H1 (cell line): Measurements from ENCODE around the gene MCC. TPM values are rescaled to one million over a fixed set of nuclear protein-coding genes. Genes with fewer than 3 reads are reported as not detected.

Experiments
- BCL11A ChIP-seq, 2 experiments: IDR thresholded peaks; one replicate each; pipeline ENCODE4 v1.6.1; 2011; ENCODE audit warnings: low read depth in 2 of 2, low read length in 2 of 2, mild to moderate bottlenecking in 2 of 2
- CBX8 ChIP-seq: fragments of 300-800, 300-1000 bp; sonication (generic); IDR thresholded peaks from 2 replicates; pipeline ENCODE4 v1.7.1; 2016; ENCODE audit warnings: low read depth, low read length, borderline replicate concordance
- CHD7 ChIP-seq: fragments of 300-600 bp; sonication (generic); IDR thresholded peaks from 2 replicates; pipeline ENCODE4 v1.7.1; 2012; ENCODE audit warnings: low read length, moderate library complexity, mild to moderate bottlenecking, inconsistent platforms; ENCODE audit not compliant: insufficient replicate concordance
- HDAC6 ChIP-seq: IDR thresholded peaks from one replicate; pipeline ENCODE4 v1.7.1; 2012; ENCODE audit warnings: low read depth, mild to moderate bottlenecking, inconsistent platforms, low read length, moderate library complexity
- MAFK ChIP-seq: IDR thresholded peaks from 2 replicates; pipeline ENCODE4 v1.6.1; 2012; ENCODE audit warnings: low read depth, mild to moderate bottlenecking, improper control_type of control experiment, low read length
- POLR2A ChIP-seq, 2 experiments: IDR thresholded peaks; 1 replicate in 1 of 2; 2 replicates in 1 of 2; pipeline ENCODE4 v1.6.1; 2011; ENCODE audit warnings: low read depth in 2 of 2, low read length in 2 of 2, mild to moderate bottlenecking in 2 of 2; ENCODE audit errors: control extremely low read depth in 1 of 2
- POLR2AphosphoS5 ChIP-seq: IDR thresholded peaks from 2 replicates; pipeline ENCODE4 v1.6.1; 2011; ENCODE audit warnings: low read depth, low read length
- RNF2 ChIP-seq: fragments of 200-900, 300-1000 bp; sonication (generic); IDR thresholded peaks from 2 replicates; pipeline ENCODE4 v1.7.1; 2016; ENCODE audit warnings: borderline replicate concordance, low read depth, mild to moderate bottlenecking, antibody characterized with exemption, low read length; ENCODE audit not compliant: poor library complexity, severe bottlenecking; ENCODE audit errors: missing control alignments
- SAP30 ChIP-seq: fragments of 300-600 bp; sonication (generic); IDR thresholded peaks from 2 replicates; pipeline ENCODE4 v1.7.1; 2012; ENCODE audit warnings: low read length, moderate library complexity, mild to moderate bottlenecking, inconsistent platforms; ENCODE audit not compliant: insufficient read depth, insufficient replicate concordance
- polyA plus RNA-seq, 7 experiments: library from polyadenylated mRNA; depleted of rRNA in 3 of 7; stranded (reverse) in 5 of 7; unstranded in 2 of 7; fragments of >200 nt in 5 of 7; fragments of 200-250 nt in 2 of 7; gene quantifications; 1 replicate in 5 of 7; 2 replicates in 1 of 7; 4 replicates in 1 of 7; pipeline versions ENCODE4 v1.2.1 to v1.2.3, GENCODE V29; 2011 to 2013; ENCODE audit warnings: missing spikeins in 2 of 7, mixed read lengths in 2 of 7
- total RNA-seq: library from RNA; stranded (reverse); fragmentation: NEBNext Ultra II Directional; extraction: Animal tissue kit (Norgen Biotek cat#: 25700); gene quantifications from 2 replicates; pipeline ENCODE4 v1.2.1, GENCODE V29; 2021

Gene MCC
- total and polyA plus RNA-seq, 2 of the 8 experiments (the other 6 are each of a cell fraction or from before 2014, with no cell fraction given) = 2.6 to 18.3 TPM

GRCh38 chr5:113240032-113240431 is 248.2 kb downstream of the MCC start (continued):
- TF ChIP-seq CHD7 (no peak), MAFK (no peak), CBX8 (no peak), POLR2AphosphoS5 (no peak), HDAC6 (no peak), POLR2A (IDR thresholded peaks at IDR 0.05; ENCODE audit: control extremely low read depth in 1 of 2, low read depth in 2 of 2, low read length in 2 of 2) (no peak), SAP30 (no peak), BCL11A (IDR thresholded peaks at IDR 0.05; ENCODE audit: low read depth in 2 of 2, low read length in 2 of 2) (no peak), RNF2 (no peak)
